ENCODE measurements around the gene THRB.

THRB gene

GRCh38 chr3:24374801-24375200 is 119.8 kb downstream of the THRB start:
- no peak for DNase-seq

GRCh38 chr3:24373198-24373959 is 121.3 kb downstream of the THRB start:
- no peak for DNase-seq

- DNase-seq = no peak
These were observed 122.0 kb downstream of the THRB start for GRCh38 chr3:24372559-24373197.

GRCh38 chr3:24370352-24371090 is 124.1 kb downstream of the THRB start:
- no peak for DNase-seq

GRCh38 chr3:24368605-24369004 is 126.0 kb downstream of the THRB start:
- DNase-seq = no peak

- DNase-seq = no peak
These were observed 126.9 kb downstream of the THRB start for GRCh38 chr3:24367664-24368264.

GRCh38 chr3:24367216-24367615 is 127.4 kb downstream of the THRB start:
- DNase-seq = no peak

GRCh38 chr3:24365168-24365567 is 129.5 kb downstream of the THRB start:
- no peak for DNase-seq

- DNase-seq = no peak
These were observed 130.3 kb downstream of the THRB start for GRCh38 chr3:24364359-24364758.

GRCh38 chr3:24363242-24363641 is 131.4 kb downstream of the THRB start:
- no peak for DNase-seq

- DNase-seq = no peak
These were observed 133.0 kb downstream of the THRB start for GRCh38 chr3:24361623-24362022.

- DNase-seq = no peak
These were observed 133.7 kb downstream of the THRB start for GRCh38 chr3:24360957-24361356.

GRCh38 chr3:24359645-24360462 is 134.8 kb downstream of the THRB start:
- no peak for DNase-seq

GRCh38 chr3:24359102-24359501 is 135.5 kb downstream of the THRB start:
- DNase-seq = no peak

- DNase-seq = no peak
These were observed 137.0 kb downstream of the THRB start for GRCh38 chr3:24357635-24358034.

GRCh38 chr3:24355806-24356205 is 138.8 kb downstream of the THRB start:
- DNase-seq = no peak

- no peak for DNase-seq
These were observed 140.4 kb downstream of the THRB start for GRCh38 chr3:24354230-24354629.

GRCh38 chr3:24352893-24353553 is 141.6 kb downstream of the THRB start:
- no peak for DNase-seq

- no peak for DNase-seq
These were observed 142.7 kb downstream of the THRB start for GRCh38 chr3:24351779-24352469.

GRCh38 chr3:24349367-24350019 is 145.2 kb downstream of the THRB start:
- DNase-seq = no peak

- DNase-seq = no peak
These were observed 146.3 kb downstream of the THRB start for GRCh38 chr3:24348348-24348747.

All from CD4-positive, alpha-beta T cell treated with Interleukin-4 for 1 hour (primary cell).